Astrocyte (in vitro differentiated cells and primary cell): Measurements from ENCODE around the gene HNRNPUL2. TPM values are rescaled to one million over a fixed set of nuclear protein-coding genes. Genes with fewer than 3 reads are reported as not detected.

Experiments
- DNase-seq: peaks from one replicate; pipeline ENCODE4 v3.0.0-alpha.2; 2010; ENCODE audit warnings: low read depth
- FAIRE-seq: peaks from 2 replicates; lab custom pipeline; 2011; peaks lifted over from hg19 to GRCh38; lab: Jason Lieb, UNC
- H2AFZ ChIP-seq: 2 replicates; pipeline ENCODE4 v1.6.0; 2012; ENCODE audit warnings: low read depth, low read length, inconsistent platforms
- H3K27ac ChIP-seq: 2 replicates; pipeline ENCODE4 v1.5.1; 2011; ENCODE audit warnings: low read depth, low read length, inconsistent platforms
- H3K27me3 ChIP-seq: 2 replicates; pipeline ENCODE4 v1.6.0; 2011; ENCODE audit warnings: low read length, inconsistent platforms; ENCODE audit not compliant: insufficient read depth
- H3K36me3 ChIP-seq: 2 replicates; pipeline ENCODE4 v1.5.1; 2011; ENCODE audit warnings: low read length, inconsistent platforms; ENCODE audit not compliant: insufficient read depth
- H3K4me1 ChIP-seq: 2 replicates; pipeline ENCODE4 v1.5.1; 2011; ENCODE audit warnings: low read length, inconsistent platforms; ENCODE audit not compliant: insufficient read depth
- H3K4me2 ChIP-seq: 2 replicates; pipeline ENCODE4 v1.6.0; 2012; ENCODE audit warnings: low read length, inconsistent platforms
- H3K4me3 ChIP-seq: 2 replicates; pipeline ENCODE4 v1.5.1; 2011; ENCODE audit warnings: low read depth, mild to moderate bottlenecking, low read length, inconsistent platforms; ENCODE audit not compliant: insufficient read depth
- H3K79me2 ChIP-seq: 2 replicates; pipeline ENCODE4 v1.6.0; 2012; ENCODE audit warnings: mild to moderate bottlenecking, low read length, inconsistent platforms; ENCODE audit not compliant: insufficient read depth
- H3K9ac ChIP-seq: 2 replicates; pipeline ENCODE4 v1.6.0; 2012; ENCODE audit warnings: mild to moderate bottlenecking, low read length, inconsistent platforms
- H3K9me3 ChIP-seq: 2 replicates; pipeline ENCODE4 v1.5.1; 2012; ENCODE audit warnings: low read depth, mild to moderate bottlenecking, low read length, inconsistent platforms; ENCODE audit not compliant: insufficient read depth
- H4K20me1 ChIP-seq: 2 replicates; pipeline ENCODE4 v1.6.0; 2012; ENCODE audit warnings: low read length, inconsistent platforms; ENCODE audit not compliant: insufficient read depth
- H3K27ac Mint-ChIP-seq: one replicate; pipeline ENCODE4 v1.8.0; 2021; ENCODE audit warnings: mild to moderate bottlenecking, mixed read lengths; ENCODE audit not compliant: unreplicated experiment
- H3K27me3 Mint-ChIP-seq: one replicate; pipeline ENCODE4 v1.8.0; 2021; ENCODE audit warnings: low read depth, mixed read lengths; ENCODE audit not compliant: unreplicated experiment
- H3K36me3 Mint-ChIP-seq: one replicate; pipeline ENCODE4 v1.8.0; 2021; ENCODE audit warnings: low read depth, mixed read lengths; ENCODE audit not compliant: unreplicated experiment
- H3K4me1 Mint-ChIP-seq: one replicate; pipeline ENCODE4 v1.8.0; 2021; ENCODE audit warnings: low read depth, mixed read lengths; ENCODE audit not compliant: unreplicated experiment
- H3K4me3 Mint-ChIP-seq: one replicate; pipeline ENCODE4 v1.8.0; 2021; ENCODE audit warnings: mild to moderate bottlenecking, moderate library complexity, mixed read lengths; ENCODE audit not compliant: unreplicated experiment
- H3K9me3 Mint-ChIP-seq: one replicate; pipeline ENCODE4 v1.8.0; 2021; ENCODE audit warnings: mild to moderate bottlenecking, mixed read lengths; ENCODE audit not compliant: unreplicated experiment
- EZH2 ChIP-seq: IDR thresholded peaks from 2 replicates; pipeline ENCODE4 v1.6.1; 2012; ENCODE audit warnings: mild to moderate bottlenecking, low read length, inconsistent platforms; ENCODE audit not compliant: insufficient read depth
- total RNA-seq: library from RNA; stranded (reverse); gene quantifications from 2 replicates; pipeline ENCODE4 v1.2.1, GENCODE V29; 2021
- TF ChIP-seq, protein P1 (sequence below): IDR thresholded peaks from 2 replicates; pipeline ENCODE4 v1.5.1; 2011; ENCODE audit warnings: low read depth, mild to moderate bottlenecking, inconsistent platforms, low read length, moderate library complexity; ENCODE audit not compliant: insufficient read depth

HNRNPUL2 gene
- total RNA-seq, 1 donor from 2014 or later: 40.0 TPM

DNA sequence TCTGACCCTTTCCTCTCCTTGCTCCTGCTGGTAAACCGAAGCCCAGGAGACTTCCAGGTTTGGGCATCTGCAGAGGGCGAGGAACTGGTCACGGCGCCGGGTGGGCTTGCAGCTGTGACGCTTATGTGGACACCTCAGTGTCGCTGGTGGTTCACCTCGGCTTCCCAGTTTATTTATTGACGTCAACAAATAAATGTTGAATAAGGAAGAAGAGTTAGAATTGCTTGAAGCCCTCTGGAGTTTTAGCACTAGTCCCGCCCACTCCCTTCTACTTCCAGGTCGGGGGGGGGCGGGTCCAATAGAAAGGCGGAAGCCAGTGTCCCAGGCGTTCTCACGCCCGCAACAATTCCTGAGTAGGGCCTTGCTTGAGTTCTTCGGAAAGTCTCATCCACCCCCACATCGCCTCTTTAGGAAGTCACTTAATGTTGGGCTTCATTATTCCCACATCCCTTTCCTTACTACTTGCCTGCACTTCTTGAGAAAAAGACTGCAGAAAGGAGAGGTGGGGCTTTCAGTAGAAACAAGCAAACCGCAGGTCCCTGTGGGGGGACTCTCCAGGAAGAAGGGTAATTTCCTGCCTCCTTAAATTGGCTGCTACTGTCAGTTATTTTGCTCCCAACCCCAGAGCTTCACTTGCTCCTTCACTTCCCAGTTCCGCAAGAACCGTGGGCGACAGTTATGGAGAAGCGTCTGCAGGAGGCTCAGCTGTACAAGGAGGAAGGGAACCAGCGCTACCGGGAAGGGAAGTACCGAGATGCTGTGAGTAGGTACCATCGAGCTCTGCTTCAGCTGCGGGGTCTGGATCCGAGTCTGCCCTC, 1.1 kb upstream of the HNRNPUL2 start, which contains the start of gene TTC9C:
TTC9C (plus strand) TSS at position 316 of the 818 bp plus-strand sequence; CDS start at position 679, 363 bp downstream.
- no peak for TF ChIP-seq EZH2
- TF ChIP-seq, protein P1, sequence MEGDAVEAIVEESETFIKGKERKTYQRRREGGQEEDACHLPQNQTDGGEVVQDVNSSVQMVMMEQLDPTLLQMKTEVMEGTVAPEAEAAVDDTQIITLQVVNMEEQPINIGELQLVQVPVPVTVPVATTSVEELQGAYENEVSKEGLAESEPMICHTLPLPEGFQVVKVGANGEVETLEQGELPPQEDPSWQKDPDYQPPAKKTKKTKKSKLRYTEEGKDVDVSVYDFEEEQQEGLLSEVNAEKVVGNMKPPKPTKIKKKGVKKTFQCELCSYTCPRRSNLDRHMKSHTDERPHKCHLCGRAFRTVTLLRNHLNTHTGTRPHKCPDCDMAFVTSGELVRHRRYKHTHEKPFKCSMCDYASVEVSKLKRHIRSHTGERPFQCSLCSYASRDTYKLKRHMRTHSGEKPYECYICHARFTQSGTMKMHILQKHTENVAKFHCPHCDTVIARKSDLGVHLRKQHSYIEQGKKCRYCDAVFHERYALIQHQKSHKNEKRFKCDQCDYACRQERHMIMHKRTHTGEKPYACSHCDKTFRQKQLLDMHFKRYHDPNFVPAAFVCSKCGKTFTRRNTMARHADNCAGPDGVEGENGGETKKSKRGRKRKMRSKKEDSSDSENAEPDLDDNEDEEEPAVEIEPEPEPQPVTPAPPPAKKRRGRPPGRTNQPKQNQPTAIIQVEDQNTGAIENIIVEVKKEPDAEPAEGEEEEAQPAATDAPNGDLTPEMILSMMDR: no peak
- DNase-seq (peak; percentile 77), FAIRE-seq (no peak)
- Histone ChIP-seq H3K27ac (peak within 1 kb of the TSS; percentile 95), H3K4me1 (peaks cover 11% of the 10 kb centered on the region), H2AFZ (peak within 1 kb of the TSS; percentile 90), H3K9ac (peak within 1 kb of the TSS; percentile 93), H3K4me3 (peak within 1 kb of the TSS; percentile 90), H3K4me2 (peak within 1 kb of the TSS; percentile 98), H3K79me2 (peaks cover 83% of the 10 kb centered on the region), H4K20me1 (peaks cover 50% of the 10 kb centered on the region), H3K36me3 (peaks cover 11% of the 10 kb centered on the region), H3K27me3 (no peaks in the 10 kb centered on the region), H3K9me3 (no peaks in the 10 kb centered on the region)
- H3K9me3 Mint-ChIP-seq: no peaks in the 10 kb centered on the region
- peaks cover 8% of the 10 kb centered on the region for H3K36me3 Mint-ChIP-seq
- H3K4me1 Mint-ChIP-seq: peaks cover 23% of the 10 kb centered on the region
- peak within 1 kb of the TSS; percentile 98 for H3K27ac Mint-ChIP-seq
- H3K4me3 Mint-ChIP-seq: peak within 1 kb of the TSS; percentile 93
- no peaks in the 10 kb centered on the region for H3K27me3 Mint-ChIP-seq

DNA sequence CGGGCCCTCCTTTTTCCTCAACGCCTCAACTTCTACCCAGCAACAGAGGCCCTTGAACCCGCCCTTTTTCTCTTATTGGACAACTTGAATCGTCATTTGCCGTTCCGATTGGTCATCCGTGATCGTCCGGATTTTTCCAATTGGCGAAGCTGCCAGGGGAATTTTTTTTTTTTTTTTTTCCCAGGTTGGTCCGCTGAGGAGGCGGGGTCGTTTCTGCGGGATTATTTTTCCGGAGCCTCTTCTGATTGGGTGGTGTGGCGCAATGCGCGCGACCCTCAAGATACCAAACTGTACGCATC, 564 bp upstream of the HNRNPUL2 start:
- Mint-ChIP-seq H3K4me1 (peaks cover 19% of the 10 kb centered on the region), H3K27me3 (no peaks in the 10 kb centered on the region), H3K4me3 (peak overlapping the region; percentile 93), H3K36me3 (peaks cover 7% of the 10 kb centered on the region), H3K9me3 (no peaks in the 10 kb centered on the region), H3K27ac (peak overlapping the region; percentile 98)
- H3K9me3 ChIP-seq: no peaks in the 10 kb centered on the region
- peaks cover 50% of the 10 kb centered on the region for H4K20me1 ChIP-seq
- H3K27me3 ChIP-seq: no peaks in the 10 kb centered on the region
- TF ChIP-seq, protein P1: no peak
- no peak for TF ChIP-seq EZH2
- H3K36me3 ChIP-seq: peaks cover 10% of the 10 kb centered on the region
- H3K4me2 ChIP-seq: peak overlapping the region; percentile 98
- peaks cover 83% of the 10 kb centered on the region for H3K79me2 ChIP-seq
- no peak for FAIRE-seq
- H3K4me1 ChIP-seq: peaks cover 11% of the 10 kb centered on the region
- peak; percentile 94 for DNase-seq
- H3K4me3 ChIP-seq: peak overlapping the region; percentile 90
- H2AFZ ChIP-seq: peak overlapping the region; percentile 90
- H3K9ac ChIP-seq: peak overlapping the region; percentile 93
- H3K27ac ChIP-seq: peak overlapping the region; percentile 95

DNA sequence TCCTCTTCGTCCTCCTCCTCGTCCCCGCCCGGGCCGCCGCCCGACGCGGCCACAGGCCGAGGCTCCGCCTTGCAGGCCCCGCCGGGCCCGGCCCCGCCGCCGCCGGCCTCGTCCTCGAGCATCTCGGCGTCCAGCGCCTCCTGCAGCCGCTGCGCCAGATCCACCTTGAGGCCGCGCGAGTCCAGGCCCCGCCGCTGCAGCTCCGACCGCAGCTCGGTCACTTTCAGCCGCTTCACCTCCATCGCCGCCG, 417 bp downstream of the HNRNPUL2 start:
- no peak overlapping the region for H3K27ac Mint-ChIP-seq
- peak overlapping the region; percentile 55 for H2AFZ ChIP-seq

More for the DNA sequence above, 417 bp downstream of the HNRNPUL2 start:
- no peaks in the 10 kb centered on the region for H3K9me3 ChIP-seq
- no peak for TF ChIP-seq EZH2
- TF ChIP-seq, protein P1: no peak
- no peaks in the 10 kb centered on the region for H3K27me3 ChIP-seq
- H3K4me1 ChIP-seq: peaks cover 11% of the 10 kb centered on the region
- H3K4me2 ChIP-seq: peak overlapping the region; percentile 98
- H3K27me3 Mint-ChIP-seq: no peaks in the 10 kb centered on the region
- H3K9ac ChIP-seq: peak overlapping the region; percentile 93
- H3K79me2 ChIP-seq: peaks cover 84% of the 10 kb centered on the region
- H3K27ac ChIP-seq: peak overlapping the region; percentile 95
- no peaks in the 10 kb centered on the region for H3K9me3 Mint-ChIP-seq
- peak overlapping the region; percentile 93 for H3K4me3 Mint-ChIP-seq
- no peak for DNase-seq
- peaks cover 23% of the 10 kb centered on the region for H3K4me1 Mint-ChIP-seq
- H3K36me3 Mint-ChIP-seq: peaks cover 16% of the 10 kb centered on the region
- FAIRE-seq: no peak
- peaks cover 57% of the 10 kb centered on the region for H4K20me1 ChIP-seq
- peak overlapping the region; percentile 90 for H3K4me3 ChIP-seq
- peaks cover 20% of the 10 kb centered on the region for H3K36me3 ChIP-seq
